IPS-NIHi7 (cell line): ENCODE results near the gene PIR.

ENCODE experiments used
- DNase-seq: peaks from one replicate; pipeline ENCODE4 v3.0.0; 2012; ENCODE audit warnings: mixed read lengths; ENCODE audit errors: extremely low spot score

Gene PIR

GRCh38 chrX:15349046-15349445 is 144.1 kb downstream of the PIR start:
- DNase-seq, result peak; percentile 66

GRCh38 chrX:15345976-15346375 is 147.2 kb downstream of the PIR start:
- DNase-seq, result no peak

GRCh38 chrX:15344106-15344505 is 149.0 kb downstream of the PIR start:
- peak; percentile 20 for DNase-seq

- no peak for DNase-seq
Measured at GRCh38 chrX:15343075-15343476, 150.1 kb downstream of the PIR start.

GRCh38 chrX:15340867-15341266 is 152.3 kb downstream of the PIR start:
- no peak for DNase-seq

- no peak for DNase-seq
Measured at GRCh38 chrX:15336023-15336413, 157.1 kb downstream of the PIR start.

GRCh38 chrX:15335135-15336022 is 157.8 kb downstream of the PIR start, which contains the start of gene PIGA:
Gene PIGA, minus strand, starts transcription at chrX:15335523. Its CDS starts 3,593 bp downstream, at chrX:15331930.
- peak; percentile 91 for DNase-seq
